HCT116 (cell line): ENCODE results near the gene DBN1. TPM values are rescaled to one million over a fixed set of nuclear protein-coding genes. Genes with fewer than 3 reads are reported as not detected.

Source experiments
- ATAC-seq: fragments of 200-7000 bp; cut with Tn5 transposase; 2 replicates; pipeline ENCODE4 v1.9.1; 2020; ENCODE audit warnings: mild to moderate bottlenecking, moderate library complexity
- BruUV-seq: library from RNA; stranded (reverse); fragments of 400-500 nt; replicated peaks from 2 replicates; lab custom pipeline; 2021; lab: Mats Ljungman, UMichigan
- CTCF ChIA-PET: fragments of 300-600 bp; sonication (Branson Sonifier 250); formaldehyde crosslinking; loops from one replicate; lab custom pipeline; 2021; ENCODE audit warnings: antibody characterized with exemption; lab: Charles Lee
- POLR2A ChIA-PET: fragments of 300-600, 350-600 bp; sonication (Branson Sonifier 250); formaldehyde crosslinking; loops from one replicate; lab custom pipeline; 2021; ENCODE audit warnings: antibody characterized with exemption; lab: Charles Lee
- RAD21 ChIA-PET, 2 experiments: fragments of 300-600 bp; sonication (Branson Sonifier 250); formaldehyde crosslinking; loops; one replicate each; lab custom pipeline; 2023; ENCODE audit warnings: low total read pairs in 2 of 2; ENCODE audit not compliant: uncharacterized antibody in 2 of 2, unreplicated experiment in 2 of 2, low non-redundant PET in 1 of 2; lab: Charles Lee
- DNase-seq: peaks from one replicate; pipeline ENCODE4 v3.0.0-alpha.2; 2010; ENCODE audit warnings: low read depth, low spot score
- H2AFZ ChIP-seq: fragments of 200-600 bp; shearing (Covaris generic), sonication (generic); 2 replicates; pipeline ENCODE4 v1.6.1; 2017; ENCODE audit warnings: low read depth, mixed run types, mixed read lengths, antibody characterized with exemption, low read length; ENCODE audit not compliant: poor library complexity, severe bottlenecking
- H3K27ac ChIP-seq: 2 replicates; pipeline ENCODE4 v1.5.1; 2012; ENCODE audit warnings: low read depth, low read length
- H3K27me3 ChIP-seq: fragments of 200-600 bp; sonication (generic); 2 replicates; pipeline ENCODE4 v1.6.1; 2016; ENCODE audit warnings: mixed run types, low read length, mixed read lengths; ENCODE audit not compliant: insufficient read depth
- H3K36me3 ChIP-seq, 2 experiments: fragments of 200-500 bp in 1 of 2; fragments of 200-600 bp in 1 of 2; sonication (Bioruptor generic) in 1 of 2; sonication (generic) in 1 of 2; 2 replicates each; pipeline versions ENCODE4 v1.5.1 to v1.6.1; 2014 to 2016; ENCODE audit warnings: low read length in 2 of 2, inconsistent platforms in 1 of 2, mixed read lengths in 1 of 2, mixed run types in 1 of 2; ENCODE audit not compliant: insufficient read depth in 2 of 2, control insufficient read depth in 1 of 2
- H3K4me1 ChIP-seq, 2 experiments: fragments of 200-600 bp in 1 of 2; sonication (generic) in 1 of 2; 2 replicates each; pipeline versions ENCODE4 v1.5.1 to v1.6.1; 2012 to 2017; ENCODE audit warnings: low read length in 2 of 2, inconsistent platforms in 1 of 2, mild to moderate bottlenecking in 1 of 2, mixed read lengths in 1 of 2, mixed run types in 1 of 2, moderate library complexity in 1 of 2; ENCODE audit not compliant: insufficient read depth in 2 of 2, control insufficient read depth in 1 of 2
- H3K4me2 ChIP-seq: fragments of 200-600 bp; sonication (generic); 2 replicates; pipeline ENCODE4 v1.6.1; 2017; ENCODE audit warnings: mixed run types, low read length, mixed read lengths
- H3K4me3 ChIP-seq, 2 experiments: fragments of 200-600 bp in 1 of 2; sonication (generic) in 1 of 2; replicated peaks in 1 of 2; 2 replicates each; pipeline ENCODE4 v1.5.1; 2011 to 2016; ENCODE audit warnings: low read length in 2 of 2, control low read depth in 1 of 2, low read depth in 1 of 2, mild to moderate bottlenecking in 1 of 2, mixed read lengths in 1 of 2, mixed run types in 1 of 2
- H3K79me2 ChIP-seq: fragments of 200-600 bp; sonication (generic); 2 replicates; pipeline ENCODE4 v1.6.1; 2017; ENCODE audit warnings: mild to moderate bottlenecking, mixed run types, low read length, moderate library complexity, mixed read lengths; ENCODE audit not compliant: insufficient read depth
- H3K9ac ChIP-seq: fragments of 200-600 bp; sonication (generic); 2 replicates; pipeline ENCODE4 v1.6.1; 2016; ENCODE audit warnings: low read length, mixed read lengths
- H3K9me2 ChIP-seq: fragments of 200-600 bp; sonication (generic), shearing (Covaris generic); 2 replicates; pipeline ENCODE4 v1.6.1; 2017; ENCODE audit warnings: mixed run types, mild to moderate bottlenecking, moderate library complexity; ENCODE audit not compliant: insufficient read depth
- H3K9me3 ChIP-seq, 2 experiments: fragments of 200-500 bp in 1 of 2; fragments of 200-600 bp in 1 of 2; sonication (Bioruptor generic) in 1 of 2; sonication (generic) in 1 of 2; 2 replicates each; pipeline ENCODE4 v1.6.1; 2014 to 2017; ENCODE audit warnings: low read length in 2 of 2, mixed read lengths in 2 of 2, inconsistent platforms in 1 of 2, low read depth in 1 of 2, mild to moderate bottlenecking in 1 of 2, mixed run types in 1 of 2, moderate library complexity in 1 of 2; ENCODE audit not compliant: control insufficient read depth in 1 of 2, insufficient read depth in 1 of 2
- H4K20me1 ChIP-seq: fragments of 200-600 bp; sonication (generic), shearing (Covaris generic); 2 replicates; pipeline ENCODE4 v1.6.1; 2017; ENCODE audit warnings: mixed run types, mild to moderate bottlenecking, moderate library complexity; ENCODE audit not compliant: insufficient read depth
- ELF1 ChIP-seq: IDR thresholded peaks from 2 replicates; pipeline ENCODE4 v1.6.1; 2012; ENCODE audit warnings: low read depth, borderline replicate concordance
- EZH2 ChIP-seq: fragments of 200-600 bp; sonication (generic); IDR thresholded peaks from 2 replicates; pipeline ENCODE4 v1.6.1; 2017; ENCODE audit warnings: antibody characterized with exemption, mixed run types
- EZH2phosphoT487 ChIP-seq: fragments of 200-600 bp; IDR thresholded peaks from 2 replicates; pipeline ENCODE4 v1.6.1; 2018; ENCODE audit warnings: antibody characterized with exemption, borderline replicate concordance
- POLR2A ChIP-seq: IDR thresholded peaks from 2 replicates; pipeline ENCODE4 v1.7.0; 2011; ENCODE audit warnings: borderline replicate concordance; ENCODE audit not compliant: insufficient read depth, insufficient read length; ENCODE audit errors: extremely low read depth
- RAD21 ChIP-seq: IDR thresholded peaks from 2 replicates; pipeline ENCODE4 v1.6.1; 2012; ENCODE audit warnings: low read depth, mild to moderate bottlenecking
- SIN3A ChIP-seq: IDR thresholded peaks from 2 replicates; pipeline ENCODE4 v1.6.1; 2012; ENCODE audit warnings: low read depth
- SRF ChIP-seq: IDR thresholded peaks from 2 replicates; pipeline ENCODE4 v1.6.1; 2012; ENCODE audit warnings: low read depth
- TCF7L2 ChIP-seq: IDR thresholded peaks from 2 replicates; pipeline ENCODE4 v1.7.0; 2011; ENCODE audit warnings: borderline replicate concordance, inconsistent platforms; ENCODE audit not compliant: insufficient read depth, insufficient read length; ENCODE audit errors: extremely low read depth
- YY1 ChIP-seq: IDR thresholded peaks from 2 replicates; pipeline ENCODE4 v1.6.1; 2011; ENCODE audit warnings: low read length, low read depth, moderate library complexity, mild to moderate bottlenecking; ENCODE audit not compliant: insufficient replicate concordance; ENCODE audit errors: extremely low read depth
- ZBTB33 ChIP-seq: IDR thresholded peaks from 2 replicates; pipeline ENCODE4 v1.6.1; 2011; ENCODE audit warnings: mild to moderate bottlenecking, low read length, moderate library complexity; ENCODE audit not compliant: insufficient replicate concordance; ENCODE audit errors: extremely low read depth
- ZFX ChIP-seq: fragments of 450-650 bp; IDR thresholded peaks from 2 replicates; pipeline ENCODE4 v1.6.1; 2017
- ZNF274 ChIP-seq: fragments of 200-500 bp; sonication (Bioruptor generic); IDR thresholded peaks from 2 replicates; pipeline ENCODE4 v1.6.1; 2014; ENCODE audit warnings: mild to moderate bottlenecking, low read depth, low read length, inconsistent platforms
- intact Hi-C: fragments of 100-400 bp; cut with micrococcal nuclease; formaldehyde crosslinking; loops from 2 replicates; pipeline ENCODE4 v1.10.0; 2022
- total RNA-seq: library from RNA; stranded (reverse); gene quantifications from one replicate; pipeline ENCODE4 v1.2.1, GENCODE V29; 2021; ENCODE audit not compliant: unreplicated experiment
- TF ChIP-seq, protein P1 (sequence below): IDR thresholded peaks from 2 replicates; pipeline ENCODE4 v1.6.1; 2012
- TF ChIP-seq, protein P2 (sequence below), 3 experiments: fragments of 200-600 bp in 1 of 3; sonication (generic) in 1 of 3; IDR thresholded peaks in 2 of 3; conservative IDR thresholded peaks in 1 of 3; 2 replicates each; pipeline ENCODE4 v1.5.1; 2012 to 2017; ENCODE audit warnings: low read depth in 2 of 3, low read length in 2 of 3, antibody characterized with exemption in 1 of 3, borderline replicate concordance in 1 of 3, control low read depth in 1 of 3, mild to moderate bottlenecking in 1 of 3, mixed read lengths in 1 of 3, mixed run types in 1 of 3, moderate library complexity in 1 of 3; ENCODE audit not compliant: insufficient read depth in 1 of 3

Gene DBN1
- total RNA-seq, 1 experiment from 2014 or later = 144 TPM

GRCh38 chr5:177454397-177455035 lies 18.9 kb downstream of the DBN1 start (continued):
- TF ChIP-seq ZBTB33 = no peak
- TF ChIP-seq ZFX = no peak

- TF ChIP-seq TCF7L2 (no peak), POLR2A (no peak), SIN3A (no peak), EZH2phosphoT487 (no peak), ZNF274 (no peak), ZFX (no peak), SRF (no peak), YY1 (no peak), ELF1 (no peak), ZBTB33 (no peak), EZH2 (no peak), RAD21 (no peak)
- TF ChIP-seq, protein P1, sequence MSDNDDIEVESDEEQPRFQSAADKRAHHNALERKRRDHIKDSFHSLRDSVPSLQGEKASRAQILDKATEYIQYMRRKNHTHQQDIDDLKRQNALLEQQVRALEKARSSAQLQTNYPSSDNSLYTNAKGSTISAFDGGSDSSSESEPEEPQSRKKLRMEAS = no peak
- TF ChIP-seq, protein P2, sequence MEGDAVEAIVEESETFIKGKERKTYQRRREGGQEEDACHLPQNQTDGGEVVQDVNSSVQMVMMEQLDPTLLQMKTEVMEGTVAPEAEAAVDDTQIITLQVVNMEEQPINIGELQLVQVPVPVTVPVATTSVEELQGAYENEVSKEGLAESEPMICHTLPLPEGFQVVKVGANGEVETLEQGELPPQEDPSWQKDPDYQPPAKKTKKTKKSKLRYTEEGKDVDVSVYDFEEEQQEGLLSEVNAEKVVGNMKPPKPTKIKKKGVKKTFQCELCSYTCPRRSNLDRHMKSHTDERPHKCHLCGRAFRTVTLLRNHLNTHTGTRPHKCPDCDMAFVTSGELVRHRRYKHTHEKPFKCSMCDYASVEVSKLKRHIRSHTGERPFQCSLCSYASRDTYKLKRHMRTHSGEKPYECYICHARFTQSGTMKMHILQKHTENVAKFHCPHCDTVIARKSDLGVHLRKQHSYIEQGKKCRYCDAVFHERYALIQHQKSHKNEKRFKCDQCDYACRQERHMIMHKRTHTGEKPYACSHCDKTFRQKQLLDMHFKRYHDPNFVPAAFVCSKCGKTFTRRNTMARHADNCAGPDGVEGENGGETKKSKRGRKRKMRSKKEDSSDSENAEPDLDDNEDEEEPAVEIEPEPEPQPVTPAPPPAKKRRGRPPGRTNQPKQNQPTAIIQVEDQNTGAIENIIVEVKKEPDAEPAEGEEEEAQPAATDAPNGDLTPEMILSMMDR (IDR thresholded peaks at IDR 0.05 in 2 of 3, conservative IDR thresholded peaks at IDR 0.05 in 1 of 3; ENCODE audit: borderline replicate concordance in 1 of 3, insufficient read depth in 1 of 3, low read depth in 2 of 3, low read length in 2 of 3) = no peak
- TF ChIP-seq, all 23 proteins: peak for 0
- Histone ChIP-seq H2AFZ (no peak overlapping the region), H4K20me1 (no peaks in the 10 kb centered on the region), H3K9me2 (no peaks in the 10 kb centered on the region), H3K27ac (peak overlapping the region; percentile 96), H3K4me3 (peak overlapping the region; percentile 40 to 76), H3K9me3 (no peaks in the 10 kb centered on the region), H3K4me2 (peak overlapping the region; percentile 96), H3K27me3 (no peaks in the 10 kb centered on the region), H3K79me2 (peaks cover 25% of the 10 kb centered on the region), H3K36me3 (peaks cover 0 to 11% of the 10 kb centered on the region in 2 experiments; a peak in 1 of 4 replicates), H3K9ac (peak overlapping the region; percentile 92), H3K4me1 (peaks cover 18 to 65% of the 10 kb centered on the region in 2 experiments; a peak in 3 of 4 replicates)
- intact Hi-C loops = loop anchor here (1.0 kb wide), 2 partner anchors 64 to 136 kb away; no protein-coding TSS in a partner anchor
- no TSS peak for BruUV-seq
- DNase-seq = no peak
- ChIA-PET RAD21 (interaction anchor here (0.6 to 0.7 kb wide), 3 partner anchors 22 to 144 kb away, joined by 3 to 7 read pairs (median 3); no protein-coding TSS in a partner anchor), CTCF (interaction anchor here (1.3 to 6.8 kb wide), 13 partner anchors 8 to 340 kb away, joined by 3 to 85 read pairs (median 11); partner anchors contain the start of genes GRK6, PDLIM7, PFN3 and PRR7), POLR2A (interaction anchor here (1.0 to 2.3 kb wide), 3 partner anchors 28 to 102 kb away, joined by 4 to 7 read pairs (median 5); partner anchors contain the start of genes GRK6 and LMAN2)
- ATAC-seq = no peak
Observed at GRCh38 chr5:177453852-177454396, 19.5 kb downstream of the DBN1 start.
